Stimulated activated naive CD8-positive, alpha-beta T cell treated with anti-CD3 and anti-CD28 coated beads, Interleukin-15, Interleukin-2, amounts not matched to agents 100 U/mL and 50 U/mL, for 24 hours (primary cell): ENCODE data around the gene CNGB1.
"Not testable (repeated sequence)": the region's sequence is repeated elsewhere in the genome, so short reads cannot be mapped to it uniquely, and the experiment has no call there.

Experiments
- ATAC-seq: fragments of 150-1000 bp; cut with Tn5 transposase; one replicate; pipeline ENCODE4 v1.10.0; 2021
- DNase-seq: peaks from one replicate; pipeline ENCODE4 v3.0.0; 2021

Gene CNGB1

GRCh38 chr16:57884655-57885133 is 86.2 kb downstream of the CNGB1 start:
- ATAC-seq: no peak
- no peak for DNase-seq

GRCh38 chr16:57883953-57884654 is 86.8 kb downstream of the CNGB1 start:
- no peak for ATAC-seq
- DNase-seq: no peak

- no peak for DNase-seq
- ATAC-seq: no peak
These were observed 87.4 kb downstream of the CNGB1 start for GRCh38 chr16:57883480-57883879.

GRCh38 chr16:57882792-57883191 is 88.1 kb downstream of the CNGB1 start:
- ATAC-seq (no peak), DNase-seq (no peak)

GRCh38 chr16:57882206-57882605 is 88.7 kb downstream of the CNGB1 start:
- DNase-seq: no peak
- ATAC-seq: no peak

GRCh38 chr16:57878586-57878985 is 92.3 kb downstream of the CNGB1 start:
- ATAC-seq (no peak), DNase-seq (no peak)

GRCh38 chr16:57876210-57876609 is 94.7 kb downstream of the CNGB1 start:
- ATAC-seq (no peak), DNase-seq (no peak)

GRCh38 chr16:57875347-57875746 is 95.6 kb downstream of the CNGB1 start:
- DNase-seq (no peak), ATAC-seq (no peak)

- DNase-seq (no peak), ATAC-seq (no peak)
These were observed 97.7 kb downstream of the CNGB1 start for GRCh38 chr16:57873218-57873617.

GRCh38 chr16:57872764-57873163 is 98.2 kb downstream of the CNGB1 start:
- not testable (repeated sequence) for ATAC-seq, DNase-seq

- DNase-seq (no peak), ATAC-seq (peak; percentile 23)
These were observed 99.5 kb downstream of the CNGB1 start for GRCh38 chr16:57871456-57871855.

GRCh38 chr16:57870753-57871454 is 100.0 kb downstream of the CNGB1 start:
- DNase-seq (no peak), ATAC-seq (no peak)

GRCh38 chr16:57868913-57869520 is 101.9 kb downstream of the CNGB1 start:
- no peak for ATAC-seq
- DNase-seq: no peak

- DNase-seq (no peak), ATAC-seq (no peak)
These were observed 103.8 kb downstream of the CNGB1 start for GRCh38 chr16:57867000-57867561.

- ATAC-seq (no peak), DNase-seq (no peak)
These were observed 104.4 kb downstream of the CNGB1 start for GRCh38 chr16:57866529-57866918.

- DNase-seq (no peak), ATAC-seq (no peak)
These were observed 105.0 kb downstream of the CNGB1 start for GRCh38 chr16:57865746-57866528.

GRCh38 chr16:57863434-57864160 is 107.3 kb downstream of the CNGB1 start:
- ATAC-seq (no peak), DNase-seq (no peak)

GRCh38 chr16:57862698-57863433 is 108.1 kb downstream of the CNGB1 start:
- ATAC-seq: no peak
- no peak for DNase-seq

- ATAC-seq (no peak), DNase-seq (peak; percentile 8)
These were observed 111.6 kb downstream of the CNGB1 start for GRCh38 chr16:57859331-57859730.

GRCh38 chr16:57858635-57859034 is 112.3 kb downstream of the CNGB1 start:
- no peak for ATAC-seq
- DNase-seq: no peak

GRCh38 chr16:57857991-57858390 is 112.9 kb downstream of the CNGB1 start:
- ATAC-seq, DNase-seq: not testable (repeated sequence)
